Peyer's patch (tissue), 4 donors: ENCODE measurements around the gene EML4.

Experiments used
- POLR2A ChIP-seq, 2 donors: fragments of 450-650 bp; IDR thresholded peaks; one replicate each; pipeline ENCODE4 v1.5.1; 2017; ENCODE audit warnings: antibody characterized with exemption in 2 of 2, mild to moderate bottlenecking in 2 of 2, moderate library complexity in 2 of 2
- TF ChIP-seq, protein P1 (sequence below), 6 experiments: fragments of 450-650 bp in 4 of 6; fragments of 200-600 bp in 2 of 6; sonication (generic) in 1 of 6; IDR thresholded peaks; one replicate each; pipeline ENCODE4 v1.5.1; 2017 to 2019; ENCODE audit warnings: antibody characterized with exemption in 6 of 6, mild to moderate bottlenecking in 3 of 6, moderate library complexity in 1 of 6

DNA sequence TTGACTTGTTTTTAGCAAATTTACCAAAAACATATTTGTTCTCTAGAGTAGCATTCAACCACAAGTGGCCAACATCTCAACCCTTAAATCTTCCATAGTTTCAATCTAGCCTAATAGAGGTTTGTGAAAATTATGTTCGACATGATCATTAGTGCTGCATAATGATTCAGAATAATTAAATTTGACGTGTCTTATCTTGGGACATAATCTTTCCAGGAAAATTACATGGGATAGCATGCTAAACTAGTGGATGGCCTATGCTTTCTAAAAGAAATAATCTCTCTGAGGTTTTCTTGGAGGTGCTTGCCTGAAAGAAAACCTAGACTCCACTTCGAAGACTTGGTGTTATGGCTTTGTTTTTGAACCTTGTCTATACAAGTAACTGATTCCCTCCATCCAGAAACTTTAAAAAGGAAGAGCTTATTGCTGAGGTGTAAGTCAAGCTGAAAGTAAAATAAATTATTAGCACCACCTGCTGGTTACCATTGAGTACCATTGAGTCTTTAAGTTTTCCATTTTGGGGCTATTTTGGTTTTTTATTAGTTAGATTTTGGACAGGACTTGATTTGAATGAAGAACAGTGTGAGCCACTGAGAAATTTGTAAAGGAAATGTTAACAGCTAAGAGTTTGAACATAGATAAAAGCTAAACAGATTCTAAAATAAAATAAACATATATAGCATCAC, 159.1 kb downstream of the EML4 start:
- TF ChIP-seq, protein P1, sequence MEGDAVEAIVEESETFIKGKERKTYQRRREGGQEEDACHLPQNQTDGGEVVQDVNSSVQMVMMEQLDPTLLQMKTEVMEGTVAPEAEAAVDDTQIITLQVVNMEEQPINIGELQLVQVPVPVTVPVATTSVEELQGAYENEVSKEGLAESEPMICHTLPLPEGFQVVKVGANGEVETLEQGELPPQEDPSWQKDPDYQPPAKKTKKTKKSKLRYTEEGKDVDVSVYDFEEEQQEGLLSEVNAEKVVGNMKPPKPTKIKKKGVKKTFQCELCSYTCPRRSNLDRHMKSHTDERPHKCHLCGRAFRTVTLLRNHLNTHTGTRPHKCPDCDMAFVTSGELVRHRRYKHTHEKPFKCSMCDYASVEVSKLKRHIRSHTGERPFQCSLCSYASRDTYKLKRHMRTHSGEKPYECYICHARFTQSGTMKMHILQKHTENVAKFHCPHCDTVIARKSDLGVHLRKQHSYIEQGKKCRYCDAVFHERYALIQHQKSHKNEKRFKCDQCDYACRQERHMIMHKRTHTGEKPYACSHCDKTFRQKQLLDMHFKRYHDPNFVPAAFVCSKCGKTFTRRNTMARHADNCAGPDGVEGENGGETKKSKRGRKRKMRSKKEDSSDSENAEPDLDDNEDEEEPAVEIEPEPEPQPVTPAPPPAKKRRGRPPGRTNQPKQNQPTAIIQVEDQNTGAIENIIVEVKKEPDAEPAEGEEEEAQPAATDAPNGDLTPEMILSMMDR (IDR thresholded peaks at IDR 0.05): peak; percentile 2 to 50 (median 44)
- TF ChIP-seq POLR2A (IDR thresholded peaks at IDR 0.05): no peak
